MM.1S (cell line): ENCODE results near the gene TPR.

ENCODE experiments used
- DNase-seq: peaks from one replicate; pipeline ENCODE4 v3.0.0-alpha.2; 2015
- H2AFZ ChIP-seq: fragments of 300-600 bp; sonication (generic); 2 replicates; pipeline ENCODE4 v1.6.0; 2016; ENCODE audit warnings: antibody characterized with exemption, low read length
- H3F3A ChIP-seq: fragments of 300-600 bp; sonication (generic); 2 replicates; pipeline ENCODE4 v1.6.1; 2016; ENCODE audit warnings: mild to moderate bottlenecking, antibody characterized with exemption, low read length, moderate library complexity, mixed read lengths; ENCODE audit not compliant: insufficient read depth
- H3K27ac ChIP-seq: fragments of 300-600 bp; sonication (generic); 2 replicates; pipeline ENCODE4 v1.5.1; 2016; ENCODE audit warnings: mild to moderate bottlenecking, low read length
- H3K27me3 ChIP-seq: fragments of 300-600 bp; sonication (generic); replicated peaks from 2 replicates; pipeline ENCODE4 v1.6.0; 2016; ENCODE audit warnings: low read length; ENCODE audit not compliant: insufficient read depth
- H3K36me3 ChIP-seq: fragments of 300-600 bp; sonication (generic); replicated peaks from 2 replicates; pipeline ENCODE4 v1.6.1; 2016; ENCODE audit warnings: mild to moderate bottlenecking, low read length, mixed read lengths; ENCODE audit not compliant: insufficient read depth
- H3K4me1 ChIP-seq: fragments of 300-600 bp; sonication (generic); 2 replicates; pipeline ENCODE4 v1.6.1; 2016; ENCODE audit warnings: low read length, mixed read lengths
- H3K4me2 ChIP-seq: fragments of 300-600 bp; sonication (generic); 2 replicates; pipeline ENCODE4 v1.6.0; 2016; ENCODE audit warnings: low read depth, low read length
- H3K4me3 ChIP-seq: fragments of 300-600 bp; sonication (generic); 2 replicates; pipeline ENCODE4 v1.5.1; 2016; ENCODE audit warnings: low read length, mixed read lengths
- H3K79me2 ChIP-seq: fragments of 300-600 bp; sonication (generic); 2 replicates; pipeline ENCODE4 v1.6.1; 2016; ENCODE audit warnings: mixed run types, low read length, mixed read lengths
- H3K9ac ChIP-seq: fragments of 300-600 bp; sonication (generic); 2 replicates; pipeline ENCODE4 v1.6.1; 2016; ENCODE audit warnings: low read length, mixed read lengths
- H3K9me2 ChIP-seq: fragments of 300-600 bp; sonication (generic); replicated peaks from 2 replicates; pipeline ENCODE4 v1.6.1; 2016; ENCODE audit warnings: mild to moderate bottlenecking, low read length, mixed read lengths; ENCODE audit not compliant: insufficient read depth
- H3K9me3 ChIP-seq: fragments of 300-600 bp; sonication (generic); replicated peaks from 2 replicates; pipeline ENCODE4 v1.6.1; 2016; ENCODE audit warnings: mild to moderate bottlenecking, low read length, mixed read lengths; ENCODE audit not compliant: insufficient read depth
- H4K20me1 ChIP-seq: fragments of 300-600 bp; sonication (generic); 2 replicates; pipeline ENCODE4 v1.6.1; 2016; ENCODE audit warnings: mild to moderate bottlenecking, low read length, moderate library complexity, mixed read lengths; ENCODE audit not compliant: insufficient read depth
- EZH2 ChIP-seq: fragments of 300-600 bp; sonication (generic); optimal IDR thresholded peaks from 2 replicates; pipeline ENCODE3; 2017; ENCODE audit warnings: low read depth, mild to moderate bottlenecking, antibody characterized with exemption, low read length, mixed read lengths
- EZH2phosphoT487 ChIP-seq: fragments of 300-600 bp; sonication (generic); IDR thresholded peaks from 2 replicates; pipeline ENCODE4 v1.6.1; 2018; ENCODE audit warnings: antibody characterized with exemption, low read length
- TF ChIP-seq, protein P1 (sequence below): fragments of 300-600 bp; sonication (generic); IDR thresholded peaks from 2 replicates; pipeline ENCODE4 v1.5.1; 2016; ENCODE audit warnings: antibody characterized with exemption, low read length, mixed read lengths

The TPR gene

GRCh38 chr1:186326009-186326408 lies 49.0 kb downstream of the TPR start:
- Histone ChIP-seq H3K9me2 (no peaks in the 10 kb centered on the region), H3K4me2 (no peak overlapping the region), H3F3A (no peaks in the 10 kb centered on the region), H3K79me2 (no peaks in the 10 kb centered on the region), H3K4me3 (no peak overlapping the region), H3K9me3 (no peaks in the 10 kb centered on the region), H3K36me3 (peaks cover 29% of the 10 kb centered on the region), H3K4me1 (no peaks in the 10 kb centered on the region), H4K20me1 (no peaks in the 10 kb centered on the region), H2AFZ (no peak overlapping the region), H3K27ac (no peak overlapping the region), H3K27me3 (no peaks in the 10 kb centered on the region), H3K9ac (no peak overlapping the region)
- no peak for DNase-seq
- TF ChIP-seq EZH2, result no peak
- TF ChIP-seq EZH2phosphoT487, result no peak
- TF ChIP-seq, protein P1, sequence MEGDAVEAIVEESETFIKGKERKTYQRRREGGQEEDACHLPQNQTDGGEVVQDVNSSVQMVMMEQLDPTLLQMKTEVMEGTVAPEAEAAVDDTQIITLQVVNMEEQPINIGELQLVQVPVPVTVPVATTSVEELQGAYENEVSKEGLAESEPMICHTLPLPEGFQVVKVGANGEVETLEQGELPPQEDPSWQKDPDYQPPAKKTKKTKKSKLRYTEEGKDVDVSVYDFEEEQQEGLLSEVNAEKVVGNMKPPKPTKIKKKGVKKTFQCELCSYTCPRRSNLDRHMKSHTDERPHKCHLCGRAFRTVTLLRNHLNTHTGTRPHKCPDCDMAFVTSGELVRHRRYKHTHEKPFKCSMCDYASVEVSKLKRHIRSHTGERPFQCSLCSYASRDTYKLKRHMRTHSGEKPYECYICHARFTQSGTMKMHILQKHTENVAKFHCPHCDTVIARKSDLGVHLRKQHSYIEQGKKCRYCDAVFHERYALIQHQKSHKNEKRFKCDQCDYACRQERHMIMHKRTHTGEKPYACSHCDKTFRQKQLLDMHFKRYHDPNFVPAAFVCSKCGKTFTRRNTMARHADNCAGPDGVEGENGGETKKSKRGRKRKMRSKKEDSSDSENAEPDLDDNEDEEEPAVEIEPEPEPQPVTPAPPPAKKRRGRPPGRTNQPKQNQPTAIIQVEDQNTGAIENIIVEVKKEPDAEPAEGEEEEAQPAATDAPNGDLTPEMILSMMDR, result no peak

- no peaks in the 10 kb centered on the region for H3K9me3 ChIP-seq
- no peaks in the 10 kb centered on the region for H3K4me1 ChIP-seq
- no peaks in the 10 kb centered on the region for H3K27me3 ChIP-seq
- no peak overlapping the region for H3K4me3 ChIP-seq
- no peak overlapping the region for H3K27ac ChIP-seq
- H3K36me3 ChIP-seq, result peaks cover 32% of the 10 kb centered on the region
- TF ChIP-seq, protein P1, result peak; percentile 41
- TF ChIP-seq EZH2phosphoT487, result no peak
- no peak overlapping the region for H3K9ac ChIP-seq
- no peaks in the 10 kb centered on the region for H4K20me1 ChIP-seq
- no peaks in the 10 kb centered on the region for H3K79me2 ChIP-seq
- no peak overlapping the region for H2AFZ ChIP-seq
- H3F3A ChIP-seq, result no peaks in the 10 kb centered on the region
- no peak for DNase-seq
- no peak overlapping the region for H3K4me2 ChIP-seq
- H3K9me2 ChIP-seq, result no peaks in the 10 kb centered on the region
Measured at GRCh38 chr1:186325239-186325638, 49.8 kb downstream of the TPR start.

DNA sequence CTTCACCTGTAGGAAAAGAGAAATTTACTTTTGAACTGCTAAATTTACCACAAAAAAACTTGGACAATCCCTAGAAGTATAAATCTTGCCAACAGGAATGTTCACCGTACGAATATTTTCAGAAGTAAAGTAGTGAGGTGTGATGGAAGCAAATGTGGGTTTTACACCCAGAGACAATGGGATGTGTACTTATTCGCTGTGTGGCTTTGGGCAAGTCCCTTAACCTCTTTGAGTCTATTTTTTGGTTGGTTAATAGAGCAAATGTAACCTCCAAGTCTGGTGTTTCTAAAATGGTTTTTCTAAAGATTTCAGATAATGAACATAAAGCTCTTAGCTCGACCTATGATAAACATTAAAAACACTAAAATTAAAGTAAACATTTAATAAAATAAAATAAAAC lies 51.2 kb downstream of the TPR start:
- no peaks in the 10 kb centered on the region for H3K27me3 ChIP-seq
- no peaks in the 10 kb centered on the region for H4K20me1 ChIP-seq
- H3K4me2 ChIP-seq, result no peak overlapping the region
- H3K9me2 ChIP-seq, result no peaks in the 10 kb centered on the region
- no peak overlapping the region for H3K27ac ChIP-seq
- no peak overlapping the region for H3K9ac ChIP-seq
- H3K4me1 ChIP-seq, result no peaks in the 10 kb centered on the region
- no peaks in the 10 kb centered on the region for H3K79me2 ChIP-seq
- H3K9me3 ChIP-seq, result no peaks in the 10 kb centered on the region
- no peak for DNase-seq
- H3K36me3 ChIP-seq, result peaks cover 32% of the 10 kb centered on the region
- H2AFZ ChIP-seq, result no peak overlapping the region
- H3F3A ChIP-seq, result no peaks in the 10 kb centered on the region
- H3K4me3 ChIP-seq, result no peak overlapping the region
- TF ChIP-seq, protein P1, result no peak
- TF ChIP-seq EZH2 (no peak), EZH2phosphoT487 (no peak)

DNA sequence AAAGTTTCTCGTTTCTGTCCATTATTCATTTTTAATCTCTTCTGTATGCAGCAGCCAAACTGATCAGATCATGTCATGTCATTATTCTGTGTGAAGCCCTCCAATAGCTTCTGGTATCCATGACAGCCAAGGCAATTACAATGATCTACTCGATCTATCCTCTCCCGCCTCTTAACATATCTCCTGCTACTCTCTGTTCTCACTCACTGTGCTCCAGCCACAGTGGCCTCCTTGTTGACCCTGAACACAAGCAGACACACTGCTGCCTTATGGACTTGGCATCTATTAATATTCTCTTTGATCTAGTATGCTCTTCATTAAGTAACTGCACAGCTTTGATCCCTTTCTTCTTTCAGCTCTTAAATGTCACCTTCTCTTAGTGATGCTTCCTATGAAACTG lies 59.5 kb downstream of the TPR start:
- Histone ChIP-seq H3K27me3 (no peaks in the 10 kb centered on the region), H3K79me2 (no peaks in the 10 kb centered on the region), H3K27ac (no peak overlapping the region), H3K4me1 (no peaks in the 10 kb centered on the region), H3K9me2 (no peaks in the 10 kb centered on the region), H3K9me3 (no peaks in the 10 kb centered on the region), H4K20me1 (no peaks in the 10 kb centered on the region), H3K9ac (no peak overlapping the region), H3K36me3 (peaks cover 18% of the 10 kb centered on the region; the same call in 1 of the 2 replicates), H3F3A (no peaks in the 10 kb centered on the region), H2AFZ (no peak overlapping the region), H3K4me3 (no peak overlapping the region), H3K4me2 (no peak overlapping the region)
- DNase-seq, result no peak
- TF ChIP-seq EZH2phosphoT487 (no peak), EZH2 (no peak)
- TF ChIP-seq, protein P1, result no peak
